AG09319 (cell line): ENCODE results near the gene PRDX2.

Source experiments
- DNase-seq: peaks from one replicate; pipeline ENCODE4 v3.0.0-alpha.2; 2010; ENCODE audit warnings: low read depth; ENCODE audit errors: extremely low read depth
- TF ChIP-seq, protein P1 (sequence below): IDR thresholded peaks from 2 replicates; pipeline ENCODE4 v1.5.1; 2011; ENCODE audit warnings: low read depth, mild to moderate bottlenecking, inconsistent platforms, low read length, moderate library complexity

Gene PRDX2

GRCh38 chr19:12789098-12789903 is 12.3 kb downstream of the PRDX2 start:
- TF ChIP-seq, protein P1, sequence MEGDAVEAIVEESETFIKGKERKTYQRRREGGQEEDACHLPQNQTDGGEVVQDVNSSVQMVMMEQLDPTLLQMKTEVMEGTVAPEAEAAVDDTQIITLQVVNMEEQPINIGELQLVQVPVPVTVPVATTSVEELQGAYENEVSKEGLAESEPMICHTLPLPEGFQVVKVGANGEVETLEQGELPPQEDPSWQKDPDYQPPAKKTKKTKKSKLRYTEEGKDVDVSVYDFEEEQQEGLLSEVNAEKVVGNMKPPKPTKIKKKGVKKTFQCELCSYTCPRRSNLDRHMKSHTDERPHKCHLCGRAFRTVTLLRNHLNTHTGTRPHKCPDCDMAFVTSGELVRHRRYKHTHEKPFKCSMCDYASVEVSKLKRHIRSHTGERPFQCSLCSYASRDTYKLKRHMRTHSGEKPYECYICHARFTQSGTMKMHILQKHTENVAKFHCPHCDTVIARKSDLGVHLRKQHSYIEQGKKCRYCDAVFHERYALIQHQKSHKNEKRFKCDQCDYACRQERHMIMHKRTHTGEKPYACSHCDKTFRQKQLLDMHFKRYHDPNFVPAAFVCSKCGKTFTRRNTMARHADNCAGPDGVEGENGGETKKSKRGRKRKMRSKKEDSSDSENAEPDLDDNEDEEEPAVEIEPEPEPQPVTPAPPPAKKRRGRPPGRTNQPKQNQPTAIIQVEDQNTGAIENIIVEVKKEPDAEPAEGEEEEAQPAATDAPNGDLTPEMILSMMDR = no peak
- no peak for DNase-seq

GRCh38 chr19:12788682-12789097 is 12.9 kb downstream of the PRDX2 start:
- TF ChIP-seq, protein P1 = no peak
- no peak for DNase-seq

DNA sequence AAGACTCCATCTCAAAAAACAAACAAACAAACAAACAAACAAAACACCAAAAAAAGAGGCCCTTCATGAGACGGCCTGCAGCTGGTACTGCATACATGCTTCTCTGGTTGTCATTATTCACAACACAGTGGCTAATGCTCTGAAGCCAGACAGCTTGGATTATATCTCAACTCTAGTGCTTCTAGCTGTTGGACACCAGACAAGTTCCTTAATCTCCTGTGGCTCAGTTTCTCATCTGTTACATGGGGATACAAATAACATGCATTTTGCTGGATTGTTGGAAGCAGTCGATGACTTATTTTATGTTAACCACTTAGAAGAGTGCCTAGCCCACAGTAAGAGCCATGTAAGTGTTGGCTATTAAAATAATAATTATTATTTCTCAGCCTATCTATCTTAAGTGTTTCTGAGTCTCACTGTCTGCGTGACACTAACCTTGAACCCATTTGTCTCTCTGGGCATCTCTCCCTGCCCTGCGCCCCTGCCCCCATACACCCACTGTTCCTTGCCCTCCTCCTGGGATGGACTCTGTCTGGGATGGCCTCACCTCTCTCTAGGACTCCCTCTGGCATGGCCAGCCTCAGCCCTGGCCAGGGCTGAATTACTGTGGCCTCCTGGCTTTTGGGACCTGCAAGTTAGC is 13.4 kb downstream of the PRDX2 start:
- TF ChIP-seq, protein P1 = no peak
- DNase-seq = no peak

DNA sequence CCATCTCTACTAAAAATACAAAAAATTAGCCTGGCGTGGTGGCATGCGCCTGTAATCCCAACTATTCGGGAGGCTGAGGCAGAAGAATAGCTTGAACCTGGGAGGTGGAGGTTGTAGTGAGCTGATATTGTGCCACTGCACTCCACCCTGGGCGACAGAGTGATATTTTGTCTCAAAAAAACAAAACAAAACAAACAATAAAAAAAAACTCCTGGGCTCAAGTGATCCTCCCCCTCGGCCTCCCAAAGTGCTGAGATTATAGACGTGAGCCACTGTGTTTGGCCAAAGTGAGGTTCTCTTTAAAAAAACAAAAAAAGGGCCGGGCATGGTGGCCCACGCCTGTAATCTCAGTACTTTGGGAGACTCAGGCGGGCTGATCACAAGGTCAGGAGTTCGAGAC is 14.1 kb downstream of the PRDX2 start:
- no peak for DNase-seq
- TF ChIP-seq, protein P1 = no peak

- DNase-seq = no peak
- TF ChIP-seq, protein P1 = no peak
Measured at GRCh38 chr19:12786952-12787351, 14.6 kb downstream of the PRDX2 start.

GRCh38 chr19:12786141-12786870 is 15.3 kb downstream of the PRDX2 start:
- DNase-seq = no peak
- TF ChIP-seq, protein P1 = no peak

GRCh38 chr19:12785431-12786031 is 16.1 kb downstream of the PRDX2 start:
- DNase-seq = no peak

More at GRCh38 chr19:12785431-12786031, 16.1 kb downstream of the PRDX2 start:
- TF ChIP-seq, protein P1 = no peak
